NCI-H128 (cell line): Measurements from ENCODE around the gene CFD.
"Not testable (repeated sequence)": the region's sequence is repeated elsewhere in the genome, so short reads cannot be mapped to it uniquely, and the experiment has no call there.

Experiments used
- DNase-seq: peaks from one replicate; lab custom pipeline; 2025; ENCODE audit not compliant: unreplicated experiment; lab: John Stamatoyannopoulos, UW

The CFD gene

DNA sequence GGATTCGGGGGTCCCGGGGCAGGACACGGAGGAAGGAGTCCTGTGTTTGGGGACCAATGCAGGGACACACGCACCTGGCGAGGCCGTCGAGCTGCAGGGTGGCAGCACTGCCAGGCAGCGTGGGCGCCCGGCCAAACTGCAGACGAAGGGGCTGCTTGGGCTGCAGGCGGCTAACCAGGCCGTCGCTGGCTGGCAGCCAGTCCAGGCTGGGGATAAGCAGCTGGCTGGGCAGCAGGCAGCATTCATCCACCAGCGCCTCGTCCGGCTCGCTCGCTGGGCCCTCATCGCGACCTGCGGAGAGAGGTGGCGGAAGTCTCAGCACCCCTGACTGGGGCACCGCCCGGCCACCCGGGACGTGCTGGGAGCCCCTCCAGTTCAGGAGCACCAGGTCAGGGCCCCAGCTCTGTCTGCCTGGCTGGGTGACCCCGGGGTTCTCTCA is 11.5 kb downstream of the CFD start:
- DNase-seq: no peak

DNA sequence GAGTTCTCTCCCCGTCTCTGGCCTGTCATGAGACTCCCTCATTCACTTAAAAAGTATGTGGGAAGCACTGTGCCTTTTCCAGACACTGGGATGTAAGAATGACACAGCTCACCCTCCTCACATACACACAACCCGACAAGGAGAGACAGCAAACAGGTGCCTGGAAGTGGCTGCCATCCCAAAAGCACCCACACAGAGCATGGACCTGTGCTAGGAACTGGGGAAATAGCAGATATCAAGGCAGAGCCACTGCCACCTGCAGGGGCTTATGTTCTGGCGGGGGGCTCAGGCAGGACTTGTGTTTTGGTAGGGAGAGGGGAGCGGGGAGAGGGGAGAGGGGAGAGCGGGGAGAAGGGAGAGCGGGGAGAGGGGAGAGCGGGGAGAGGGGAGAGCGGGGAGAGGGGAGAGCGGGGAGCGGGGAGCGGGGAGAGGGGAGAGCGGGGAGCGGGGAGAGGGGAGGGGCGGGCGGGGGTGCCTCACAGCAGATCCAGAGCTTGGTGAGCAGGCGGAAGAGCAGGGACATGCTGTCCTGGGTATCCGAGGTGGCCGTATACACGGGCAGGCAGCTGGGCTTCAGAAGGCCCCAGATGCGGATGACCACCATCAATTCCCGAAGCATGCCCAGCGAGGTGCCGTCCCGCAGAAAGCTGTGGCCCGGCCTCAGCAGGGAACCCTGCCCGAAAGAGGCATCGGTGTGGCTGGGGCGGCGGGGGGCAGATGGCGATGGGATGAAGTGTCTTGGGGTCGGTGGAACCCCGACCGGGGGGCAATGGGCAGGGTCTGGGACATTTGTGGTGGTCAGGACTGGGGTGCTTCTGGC is 12.2 kb downstream of the CFD start:
- DNase-seq: no peak

DNA sequence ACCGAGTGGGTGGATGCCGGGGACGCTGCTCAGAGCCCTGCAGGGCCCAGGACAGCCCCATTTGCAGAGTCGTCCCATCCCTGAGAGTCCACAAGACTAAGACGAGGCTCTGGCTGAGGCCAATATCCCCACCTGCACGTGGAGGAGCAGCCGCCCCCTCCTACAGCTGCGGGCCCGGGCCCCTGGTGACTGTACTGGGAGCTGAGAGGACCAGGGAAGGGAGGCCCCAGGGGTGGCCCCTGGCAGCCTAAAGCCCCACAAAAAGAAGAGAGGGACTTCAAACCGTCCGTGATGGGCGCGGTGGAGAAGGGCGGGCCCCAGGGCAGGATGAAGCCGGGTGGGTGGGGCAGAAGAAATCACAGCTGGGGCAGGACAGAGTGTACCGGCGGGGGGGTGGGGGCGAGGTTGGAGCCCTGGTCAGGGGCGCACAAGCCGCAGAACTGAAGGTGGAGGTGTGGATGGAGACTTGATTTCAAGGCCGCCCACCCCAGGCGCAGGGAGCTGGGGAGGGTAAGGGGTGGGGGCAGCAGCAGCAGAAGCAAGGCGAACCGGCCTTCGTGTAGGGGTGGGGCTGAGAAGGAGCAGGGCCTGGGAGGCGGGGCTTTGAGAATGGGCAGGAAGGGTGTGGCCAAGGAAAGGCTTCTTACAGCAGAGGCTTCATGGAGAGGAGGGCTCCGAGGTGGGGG is 12.9 kb downstream of the CFD start:
- no peak for DNase-seq

DNA sequence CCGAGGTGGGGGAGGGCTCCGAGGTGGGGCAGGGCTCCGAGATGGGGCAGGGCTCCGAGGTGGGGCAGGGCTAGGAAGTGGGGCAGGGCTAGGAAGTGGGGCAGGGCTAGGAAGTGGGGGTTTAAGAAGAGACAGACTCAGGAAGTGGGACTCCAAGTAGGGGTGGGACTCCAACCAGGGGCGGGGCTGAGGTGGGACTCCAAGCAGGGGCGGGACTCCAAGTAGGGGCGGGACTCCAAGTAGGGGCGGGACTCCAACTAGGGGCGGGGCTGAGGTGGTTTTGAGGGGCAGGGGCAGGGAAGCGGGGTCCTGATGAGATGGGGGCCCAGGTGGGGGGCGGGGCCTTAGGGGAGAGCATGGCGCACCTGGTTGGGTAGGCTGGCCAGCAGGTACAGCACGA is 13.6 kb downstream of the CFD start:
- no peak for DNase-seq

DNA sequence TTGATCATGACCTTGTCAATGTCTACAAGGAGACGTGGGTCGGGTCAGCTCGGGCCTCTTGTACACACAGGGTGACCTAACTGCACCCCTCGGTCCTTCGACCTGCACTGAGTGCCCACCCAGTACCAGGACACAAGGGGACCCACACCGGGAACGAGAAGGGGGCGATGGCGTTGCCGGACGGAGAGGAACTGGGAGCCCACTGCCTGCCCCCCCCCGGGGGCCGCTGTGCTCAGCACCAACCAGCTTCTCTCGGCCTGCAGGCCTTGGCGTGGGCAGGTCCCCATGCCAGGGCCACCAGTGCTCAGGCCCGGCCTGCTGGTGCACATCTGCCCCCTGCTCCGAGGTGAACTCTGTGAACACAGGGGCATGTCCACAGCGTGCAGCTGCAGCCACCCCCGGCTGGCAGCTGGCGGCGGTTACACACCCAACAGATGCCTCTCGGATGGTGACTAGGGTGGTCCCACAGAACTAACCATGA is 14.1 kb downstream of the CFD start:
- DNase-seq: no peak

DNA sequence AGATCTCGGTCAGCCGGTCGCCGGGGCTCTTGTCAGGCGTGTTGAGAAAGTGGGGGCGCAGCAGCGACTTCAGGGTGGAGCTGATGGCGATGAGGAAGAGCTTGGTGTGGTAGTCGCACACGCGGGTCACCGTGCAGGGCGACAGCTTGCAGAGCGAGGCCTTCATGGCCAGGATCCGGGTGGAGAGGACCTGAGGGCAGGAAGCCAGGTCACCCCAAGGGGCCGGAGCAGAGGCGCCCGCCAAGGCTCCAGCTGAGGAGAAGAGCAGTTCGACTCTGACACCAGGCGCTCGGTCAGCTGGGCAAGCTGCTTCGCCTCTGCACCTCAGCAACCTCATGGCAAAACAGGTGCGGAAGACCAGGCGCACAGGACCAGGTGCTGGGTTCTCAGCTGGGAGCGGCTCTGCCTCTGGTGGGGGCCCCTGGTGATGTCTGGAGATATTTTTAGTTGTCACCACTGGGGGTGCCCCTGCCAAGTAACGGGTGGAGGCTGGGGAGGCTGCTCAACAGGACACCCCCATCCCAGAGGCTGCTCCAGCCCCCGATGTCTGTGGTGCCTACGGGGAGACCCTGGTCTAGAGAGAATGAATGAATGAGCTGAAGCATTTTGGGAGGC is 15.9 kb downstream of the CFD start:
- no peak for DNase-seq

DNA sequence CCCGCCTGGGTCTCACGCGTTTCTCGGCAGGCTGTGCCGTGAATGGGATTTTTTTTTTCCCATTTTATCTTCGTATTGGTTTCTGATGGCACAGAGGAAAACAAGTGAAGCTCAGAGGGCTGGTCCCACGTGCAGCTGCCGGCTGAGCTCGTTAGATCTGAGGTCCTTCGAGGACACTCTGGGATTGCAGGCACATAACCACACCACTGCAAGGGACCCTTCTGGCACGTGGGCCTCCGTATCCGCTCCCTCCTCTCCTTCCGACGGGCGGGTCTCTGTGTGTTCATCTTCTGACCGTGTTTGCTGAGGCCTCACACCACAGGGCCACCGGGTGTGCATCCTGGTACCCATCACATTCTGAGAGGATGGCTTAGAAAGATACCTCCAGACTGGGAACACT is 16.6 kb downstream of the CFD start:
- no peak for DNase-seq

DNA sequence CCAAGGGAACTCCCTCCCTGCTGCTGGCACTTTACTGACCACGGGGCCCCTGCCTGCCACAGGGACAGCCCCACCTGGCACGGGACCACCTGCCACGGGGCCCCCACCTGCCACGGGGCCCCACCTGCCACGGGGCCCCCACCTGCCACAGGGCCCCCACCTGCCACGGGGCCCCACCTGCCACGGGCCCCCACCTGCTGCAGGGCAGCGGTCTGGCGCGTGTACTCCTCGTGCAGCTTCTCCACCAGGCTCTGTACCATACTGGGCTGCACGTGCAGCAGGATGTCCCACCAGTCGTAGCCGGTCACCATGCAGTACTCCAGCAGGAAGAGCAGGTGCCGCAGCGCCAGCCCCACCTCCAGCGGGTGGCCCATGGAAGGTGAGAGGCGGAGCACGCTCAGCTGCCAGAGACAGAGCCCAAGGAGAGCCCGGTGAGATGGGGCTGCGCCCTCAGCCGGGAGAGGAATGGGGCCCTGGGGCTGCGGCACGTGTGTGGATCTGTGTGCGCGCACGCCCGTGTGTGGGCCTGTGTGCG is 17.4 kb downstream of the CFD start:
- DNase-seq: no peak

DNA sequence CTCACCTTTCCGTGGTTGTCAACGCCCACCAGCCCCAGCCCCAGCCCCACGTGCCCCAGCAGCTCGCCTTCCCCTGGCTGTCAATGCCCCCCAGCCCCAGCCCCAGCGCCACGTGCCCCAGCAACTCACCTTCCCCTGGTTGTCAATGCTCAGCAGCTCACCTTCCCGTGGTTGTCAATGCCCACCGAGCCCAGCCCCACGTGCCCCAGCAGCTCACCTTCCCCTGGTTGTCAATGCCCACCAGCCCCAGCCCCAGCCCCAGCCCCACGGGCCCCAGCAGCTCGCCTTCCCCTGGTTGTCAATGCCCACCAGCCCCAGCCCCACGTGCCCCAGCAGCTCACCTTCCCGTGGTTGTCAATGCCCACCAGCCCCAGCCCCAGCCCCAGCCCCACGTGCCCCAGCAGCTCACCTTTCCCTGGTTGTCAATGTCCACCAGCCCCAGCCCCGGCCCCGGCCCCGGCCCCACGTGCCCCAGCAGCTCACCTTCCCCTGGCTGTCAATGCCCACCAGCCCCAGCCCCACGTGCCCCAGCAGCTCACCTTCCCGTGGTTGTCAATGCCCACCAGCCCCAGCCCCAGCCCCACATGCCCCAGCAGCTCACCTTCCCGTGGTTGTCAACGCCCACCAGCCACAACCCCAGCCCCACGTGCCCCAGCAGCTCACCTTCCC is 18.7 kb downstream of the CFD start:
- not testable (repeated sequence) for DNase-seq

DNA sequence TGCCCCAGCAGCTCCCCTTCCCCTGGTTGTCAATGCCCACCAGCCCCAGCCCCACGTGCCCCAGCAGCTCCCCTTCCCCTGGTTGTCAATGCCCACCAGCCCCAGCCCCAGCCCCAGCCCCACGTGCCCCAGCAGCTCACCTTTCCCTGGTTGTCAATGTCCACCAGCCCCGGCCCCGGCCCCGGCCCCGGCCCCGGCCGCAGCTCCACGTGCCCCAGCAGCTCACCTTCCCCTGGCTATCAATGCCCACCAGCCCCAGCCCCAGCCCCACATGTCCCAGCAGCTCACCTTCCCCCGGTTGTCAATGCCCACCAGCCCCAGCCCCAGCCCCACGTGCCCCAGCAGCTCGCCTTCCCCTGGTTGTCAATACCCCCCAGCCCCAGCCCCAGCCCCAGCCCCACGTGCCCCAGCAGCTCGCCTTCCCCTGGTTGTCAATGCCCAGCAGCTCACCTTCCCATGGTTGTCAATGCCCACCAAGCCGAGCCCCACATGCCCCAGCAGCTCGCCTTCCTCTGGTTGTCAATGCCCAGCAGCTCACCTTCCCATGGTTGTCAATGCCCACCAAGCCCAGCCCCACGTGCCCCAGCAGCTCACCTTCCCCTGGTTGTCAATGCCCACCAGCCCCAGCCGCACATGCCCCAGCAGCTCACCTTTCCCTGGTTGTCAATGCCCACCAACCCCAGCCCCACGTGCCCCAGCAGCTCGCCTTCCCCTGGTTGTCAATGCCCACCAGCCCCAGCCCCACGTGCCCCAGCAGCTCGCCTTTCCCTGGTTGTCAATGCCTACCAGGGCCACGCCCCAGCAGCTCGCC is 19.5 kb downstream of the CFD start:
- not testable (repeated sequence) for DNase-seq

DNA sequence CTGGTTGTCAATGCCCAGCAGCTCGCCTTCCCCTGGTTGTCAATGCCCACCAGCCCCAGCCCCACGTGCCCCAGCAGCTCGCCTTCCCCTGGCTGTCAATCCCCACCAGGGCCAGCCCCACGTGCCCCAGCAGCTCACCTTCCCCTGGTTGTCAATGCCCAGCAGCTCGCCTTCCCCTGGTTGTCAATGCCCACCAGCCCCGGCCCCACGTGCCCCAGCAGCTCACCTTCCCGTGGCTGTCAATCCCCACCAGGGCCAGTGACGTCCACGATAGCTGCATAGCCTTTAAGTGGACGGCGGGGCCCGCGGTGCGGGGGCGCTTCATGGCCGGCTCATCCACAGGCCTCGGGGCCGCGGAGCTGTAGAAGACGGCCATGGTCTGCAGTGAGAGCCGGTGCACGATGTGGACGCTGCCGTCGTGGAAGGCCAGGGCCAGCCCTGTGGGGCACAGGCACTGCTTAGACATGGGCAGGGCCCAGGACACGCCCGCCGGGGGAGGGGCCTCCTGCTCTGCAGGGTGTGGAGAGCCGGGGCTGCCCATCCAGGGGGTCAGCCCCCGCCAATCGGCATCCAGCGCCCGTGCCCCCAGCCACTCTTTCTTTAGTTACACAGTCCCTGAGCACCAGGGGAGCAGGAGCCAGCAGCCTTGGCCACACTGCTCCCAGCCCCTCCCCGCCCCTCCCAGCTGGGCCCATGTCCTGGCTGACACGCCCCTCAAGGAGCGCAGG is 20.4 kb downstream of the CFD start:
- DNase-seq: no peak

DNA sequence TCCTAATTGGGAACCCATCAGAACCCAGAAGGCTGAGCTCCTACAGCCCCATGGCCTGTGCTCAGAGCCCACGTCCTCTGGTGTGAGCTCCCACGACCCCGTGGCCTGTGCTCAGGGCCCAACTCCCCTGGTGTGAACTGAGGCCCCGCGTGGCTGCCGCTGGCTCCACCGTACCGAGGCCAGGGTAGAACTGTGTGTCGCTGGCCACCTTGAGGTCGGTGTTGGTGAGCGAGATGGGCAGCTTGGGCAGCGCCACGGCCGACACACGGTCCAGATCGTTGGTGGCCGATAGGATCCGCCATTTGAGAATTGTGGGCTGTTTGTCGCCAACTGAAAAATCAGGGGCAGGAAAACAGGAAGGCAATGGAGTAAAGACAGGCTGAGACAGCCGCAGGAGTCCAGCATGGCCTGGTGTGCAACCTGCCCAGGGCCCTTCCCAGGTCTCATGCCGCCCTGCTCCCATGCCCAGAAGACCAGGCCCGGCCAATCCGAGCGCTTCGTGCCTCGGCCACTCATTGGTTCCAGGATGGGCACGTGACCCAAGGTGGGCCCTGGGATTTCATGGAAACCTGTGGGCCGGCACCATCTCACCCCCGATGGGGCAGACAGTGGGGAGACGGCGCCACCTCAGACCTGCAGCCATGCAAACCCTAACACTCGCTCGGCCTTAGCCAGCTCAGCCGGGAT is 22.1 kb downstream of the CFD start:
- no peak for DNase-seq

DNA sequence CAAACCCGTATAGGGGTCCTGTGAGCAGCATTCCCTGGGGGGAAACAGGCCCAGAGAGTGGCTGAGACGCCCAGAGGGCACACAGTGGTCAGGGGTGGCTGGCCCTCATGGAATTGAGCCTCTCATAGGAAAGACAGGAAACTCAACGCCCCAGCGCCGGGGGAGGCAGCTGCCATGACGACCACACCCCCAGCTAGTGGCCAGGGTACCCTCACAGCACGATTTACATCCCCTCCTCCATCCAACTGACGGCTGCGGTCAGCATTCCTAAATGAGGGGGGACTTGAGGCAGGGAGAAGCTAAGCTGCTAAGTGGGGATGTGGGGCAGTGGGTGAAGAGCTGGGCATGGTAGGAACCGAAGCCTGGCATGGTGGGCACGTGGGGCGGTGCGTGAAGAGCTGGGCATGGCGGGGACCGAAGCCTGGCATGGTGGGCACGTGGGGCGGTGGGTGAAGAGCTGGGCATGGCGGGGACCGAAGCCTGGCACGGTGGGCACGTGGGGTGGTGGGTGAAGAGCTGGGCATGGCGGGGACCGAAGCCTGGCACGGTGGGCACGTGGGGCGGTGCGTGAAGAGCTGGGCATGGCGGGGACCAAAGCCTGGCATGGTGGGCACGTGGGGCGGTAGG is 23.5 kb downstream of the CFD start:
- DNase-seq: no peak

DNA sequence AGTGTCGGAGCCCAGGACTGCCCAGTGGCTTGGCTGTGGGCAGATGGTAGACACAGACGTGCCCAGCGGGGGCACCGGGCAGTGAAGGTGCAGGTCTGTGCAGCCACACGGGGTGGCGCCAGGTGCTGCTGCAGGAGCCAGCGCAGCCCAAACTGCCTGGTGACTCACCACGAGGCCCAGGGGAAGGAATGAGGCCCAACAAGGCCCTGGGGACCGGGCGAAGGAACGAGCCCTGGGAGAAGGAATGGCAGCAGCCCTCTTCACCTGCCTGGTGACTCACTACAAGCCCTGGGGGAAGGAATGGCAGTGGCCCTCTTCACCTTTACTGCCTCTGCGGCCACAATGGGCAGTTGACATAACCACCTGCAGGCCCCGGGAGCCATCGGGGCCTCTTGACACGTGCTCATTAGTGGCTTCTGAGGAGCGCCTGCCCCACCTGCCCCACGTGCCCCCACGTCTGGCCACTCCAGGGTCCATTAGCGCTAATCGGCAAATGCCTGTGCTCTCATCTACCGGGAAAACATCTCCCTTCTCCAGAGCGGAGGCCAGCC is 24.3 kb downstream of the CFD start:
- no peak for DNase-seq

DNA sequence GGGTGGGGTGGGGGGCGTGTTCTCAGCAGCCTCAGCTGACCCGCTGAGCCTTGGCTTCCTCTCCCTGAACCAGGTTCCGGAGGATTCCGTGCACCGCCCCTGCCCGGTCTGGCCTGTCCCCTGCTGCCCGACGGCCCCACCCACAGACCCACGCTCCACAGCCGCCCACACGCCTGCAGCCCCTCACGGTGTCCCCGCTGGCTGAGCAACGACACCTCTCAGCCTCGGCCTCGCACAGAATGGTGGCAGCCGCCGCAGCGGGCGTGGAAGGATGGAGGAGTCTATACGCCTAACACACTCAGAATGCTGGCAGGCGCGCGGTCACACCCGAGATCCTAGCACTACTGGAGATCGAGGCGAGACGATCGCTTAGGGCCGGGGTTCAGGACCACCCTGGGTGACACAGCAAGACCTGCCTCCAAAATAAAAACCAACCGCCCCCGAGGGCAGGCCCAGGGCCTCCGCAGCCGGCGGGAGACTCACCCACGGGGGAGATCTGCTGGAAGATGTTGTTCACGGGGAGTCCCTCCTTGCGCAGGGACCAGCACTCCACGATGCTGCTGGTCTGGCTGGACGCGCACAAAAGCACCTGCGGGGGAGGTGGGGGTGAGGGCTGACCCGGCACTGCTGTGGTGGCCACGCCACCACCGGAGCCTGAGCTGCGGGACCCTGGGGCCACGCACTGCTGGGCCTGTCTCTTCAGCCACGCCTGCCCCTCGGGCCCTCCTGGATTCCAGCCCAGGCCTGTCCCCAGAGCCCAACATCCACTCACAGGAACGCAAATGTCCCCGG is 25.2 kb downstream of the CFD start:
- DNase-seq: no peak

DNA sequence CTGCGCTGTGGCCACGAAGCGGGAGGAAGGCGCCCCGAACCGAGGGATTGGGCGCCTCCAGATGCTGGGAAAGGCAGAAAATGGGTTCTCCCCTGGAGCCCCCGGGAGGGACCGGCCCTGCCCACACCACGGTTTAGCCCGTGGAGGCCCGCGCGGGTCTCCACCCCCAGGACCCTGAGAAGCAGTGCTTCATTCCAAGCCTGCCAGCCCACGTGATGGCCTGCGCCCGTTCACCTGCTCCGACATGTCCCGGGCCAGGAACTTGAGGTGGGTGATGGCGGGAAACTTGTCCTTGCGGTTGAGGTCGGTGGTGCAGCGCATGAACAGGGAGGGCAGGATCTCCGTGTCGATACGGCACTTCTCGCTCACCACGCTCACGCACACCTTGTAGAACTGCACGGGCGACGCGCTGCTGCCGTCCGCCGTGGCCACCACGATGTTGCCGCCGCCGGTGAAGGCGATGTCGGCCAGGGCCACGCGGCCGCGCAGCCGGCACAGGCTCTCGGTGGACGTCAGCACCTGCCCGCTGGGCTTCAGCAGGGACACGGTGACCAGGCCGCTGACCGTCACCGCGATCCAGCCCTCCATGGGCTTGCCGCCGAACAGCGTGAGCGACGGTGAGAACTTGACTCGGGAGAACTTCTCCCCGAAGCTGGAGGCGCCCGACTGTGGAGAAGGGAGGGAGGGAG is 26.2 kb downstream of the CFD start:
- DNase-seq: no peak

DNA sequence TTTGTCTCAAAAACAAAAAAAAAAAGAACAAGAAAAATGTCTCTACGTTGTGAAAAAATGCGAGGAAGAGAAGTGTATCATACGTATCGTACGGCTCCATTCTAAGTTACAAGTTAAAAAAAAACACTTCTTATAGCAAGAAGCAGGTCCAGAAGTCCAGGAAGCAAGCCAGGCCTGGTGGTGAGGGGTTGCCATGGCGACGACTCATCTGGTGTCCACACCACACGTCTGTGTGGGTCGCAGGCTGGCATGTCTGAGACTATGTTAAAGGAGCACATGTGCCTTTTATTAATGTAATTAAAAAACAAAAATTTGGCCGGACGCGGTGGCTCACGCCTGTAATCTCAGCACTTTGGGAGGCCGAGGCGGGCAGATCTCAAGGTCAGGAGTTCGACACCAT is 27.6 kb downstream of the CFD start:
- DNase-seq: no peak
